K562 (cell line): ENCODE measurements around the gene PLEKHG5. TPM values are rescaled to one million over a fixed set of nuclear protein-coding genes. Genes with fewer than 3 reads are reported as not detected.
"Not testable (repeated sequence)": the region's sequence is repeated elsewhere in the genome, so short reads cannot be mapped to it uniquely, and the experiment has no call there.

Experiments
- ATAC-seq: fragments of 200-7000 bp; cut with Tn5 transposase; 3 replicates; pipeline ENCODE4 v1.9.1; 2020; ENCODE audit warnings: moderate library complexity
- BruUV-seq: library from RNA; stranded (reverse); fragments of 400-500 nt; replicated peaks from 2 replicates; lab custom pipeline; 2021; lab: Mats Ljungman, UMichigan
- CTCF ChIA-PET: fragments of 300-600 bp; formaldehyde crosslinking; extraction: SDS; loops from one replicate; lab custom pipeline; 2021; ENCODE audit warnings: low intra/inter-chr PET ratio; lab: Yijun Ruan, JAX
- POLR2A ChIA-PET: fragments of 300-600, 350-650 bp; sonication (Branson Sonifier 250); formaldehyde crosslinking; extraction: SDS; loops from one replicate; lab custom pipeline; 2021; ENCODE audit warnings: antibody characterized with exemption, inconsistent platforms; lab: Yijun Ruan, JAX
- DNase-seq, 4 experiments: peaks; one replicate each; pipeline versions ENCODE4 v3.0.0 to v3.0.0-alpha.2; 2011 to 2018; ENCODE audit warnings: low spot score in 3 of 4, mixed read lengths in 3 of 4; ENCODE audit errors: extremely low read depth in 1 of 4
- FAIRE-seq: peaks from 2 replicates; lab custom pipeline; 2011; peaks lifted over from hg19 to GRCh38; lab: Jason Lieb, UNC
- H2AFZ ChIP-seq: 2 replicates; pipeline ENCODE4 v1.6.0; 2011; ENCODE audit warnings: low read depth, low read length, control low read depth, inconsistent platforms
- H3K27ac ChIP-seq: fragments of 200-600 bp; 3 replicates; pipeline ENCODE4 v1.8.0; 2011; ENCODE audit warnings: low read depth, mild to moderate bottlenecking, control low read depth, inconsistent platforms, low read length, moderate library complexity, mixed read lengths; ENCODE audit errors: extremely low read depth
- H3K27me3 ChIP-seq, 2 experiments: fragments of 300-600 bp in 1 of 2; 2 replicates in 1 of 2; 3 replicates in 1 of 2; pipeline versions ENCODE4 v1.6.0 to v1.8.0; 2011; ENCODE audit warnings: inconsistent platforms in 2 of 2, low read length in 2 of 2, mild to moderate bottlenecking in 1 of 2, mixed read lengths in 1 of 2, moderate library complexity in 1 of 2; ENCODE audit not compliant: control insufficient read depth in 2 of 2, insufficient read depth in 2 of 2
- H3K36me3 ChIP-seq: fragments of 300-600 bp; 3 replicates; pipeline ENCODE4 v1.8.0; 2011; ENCODE audit warnings: mild to moderate bottlenecking, low read length, inconsistent platforms; ENCODE audit not compliant: control insufficient read depth, insufficient read depth
- H3K4me1 ChIP-seq, 2 experiments: fragments of 200-600 bp in 1 of 2; replicated peaks in 1 of 2; 2 replicates in 1 of 2; 3 replicates in 1 of 2; pipeline versions ENCODE4 v1.5.1 to v1.8.0; 2011; ENCODE audit warnings: inconsistent platforms in 2 of 2, low read length in 2 of 2, mild to moderate bottlenecking in 1 of 2, mixed read lengths in 1 of 2, moderate library complexity in 1 of 2; ENCODE audit not compliant: control insufficient read depth in 2 of 2, insufficient read depth in 2 of 2
- H3K4me2 ChIP-seq: 2 replicates; pipeline ENCODE4 v1.6.1; 2011; ENCODE audit warnings: low read length, control low read depth, inconsistent platforms, mixed read lengths; ENCODE audit not compliant: insufficient read depth
- H3K4me3 ChIP-seq: fragments of 200-600 bp; sonication (generic), shearing (Covaris generic); 2 replicates; pipeline ENCODE4 v1.5.1; 2016; ENCODE audit warnings: control low read depth, inconsistent platforms
- H3K79me2 ChIP-seq: fragments of 200-600 bp; 3 replicates; pipeline ENCODE4 v1.8.0; 2011; ENCODE audit warnings: low read length, inconsistent platforms; ENCODE audit not compliant: control insufficient read depth, insufficient read depth
- H3K9ac ChIP-seq, 2 experiments: 2 replicates each; pipeline versions ENCODE4 v1.6.0 to v1.6.1; 2011; ENCODE audit warnings: low read depth in 2 of 2, low read length in 2 of 2, control low read depth in 1 of 2, inconsistent platforms in 1 of 2, mild to moderate bottlenecking in 1 of 2, mixed read lengths in 1 of 2; ENCODE audit not compliant: insufficient read depth in 1 of 2
- H3K9me1 ChIP-seq: one replicate; pipeline ENCODE4 v1.6.0; 2011; ENCODE audit warnings: inconsistent platforms, mild to moderate bottlenecking, low read length, moderate library complexity; ENCODE audit not compliant: control insufficient read depth, insufficient read depth
- H3K9me3 ChIP-seq: replicated peaks from 2 replicates; pipeline ENCODE4 v1.5.1; 2011; ENCODE audit warnings: low read depth, low read length, inconsistent platforms; ENCODE audit not compliant: control insufficient read depth, insufficient read depth
- H4K20me1 ChIP-seq: replicated peaks from 2 replicates; pipeline ENCODE4 v1.6.1; 2011; ENCODE audit warnings: low read length, inconsistent platforms, mixed read lengths; ENCODE audit not compliant: control insufficient read depth, insufficient read depth
- NBN ChIP-seq: fragments of 450-650 bp; IDR thresholded peaks from 2 replicates; pipeline ENCODE4 v1.6.1; 2016; ENCODE audit warnings: low read depth, mild to moderate bottlenecking
- ZBTB33 ChIP-seq: sonication (generic); formaldehyde crosslinking; IDR thresholded peaks from 2 replicates; pipeline ENCODE4 v1.8.1; 2023; ENCODE audit warnings: mild to moderate bottlenecking, missing genetic modification reagents
- whole genome bisulfite sequencing: fragments of 100-300 bp; shearing (Covaris generic); methylation state at CpG from one replicate; pipeline ENCODE4 v1.1.6; 2016; ENCODE audit warnings: low coverage, mixed read lengths; ENCODE audit not compliant: insufficient coverage; ENCODE audit errors: missing lambda C conversion rate; 5-methylcytosine and 5-hydroxymethylcytosine counted together
- in situ Hi-C: fragments of 300-500 bp; cut with MboI; formaldehyde crosslinking; loops from 4 replicates; pipeline ENCODE4 v1.15.0; 2018; ENCODE audit warnings: inconsistent platforms, mixed read lengths
- intact Hi-C: fragments of 100-400 bp; cut with micrococcal nuclease; formaldehyde crosslinking; loops from 2 replicates; pipeline ENCODE4 v1.14.2; 2022
- polyA plus RNA-seq, 8 experiments: library from polyadenylated mRNA; depleted of rRNA in 4 of 8; stranded (reverse) in 5 of 8; unstranded in 3 of 8; fragments of >200 nt; fragmentation: Nextera tagmentation in 2 of 8; fragmentation: Illumina TruSeq in 1 of 8; extraction: Ambion mirVana in 2 of 8; extraction: Trizol in 1 of 8; gene quantifications; 2 replicates each; pipeline versions ENCODE4 v1.2.1 to v1.2.3, GENCODE V29; 2011 to 2014; ENCODE audit warnings: inconsistent platforms in 1 of 8, missing spikeins in 1 of 8
- total RNA-seq, 7 experiments: library from RNA; depleted of rRNA in 6 of 7; stranded (reverse); fragments of >200 nt in 6 of 7; fragmentation: Illumina TruSeq in 2 of 7; extraction: Trizol in 2 of 7; gene quantifications; 2 replicates each; pipeline versions ENCODE4 v1.2.1 to v1.2.3, GENCODE V29; 2011 to 2021; ENCODE audit warnings: low replicate concordance in 1 of 7

Gene PLEKHG5
- total and polyA plus RNA-seq, 9 of the 15 experiments (the other 6 are each of a cell fraction or from before 2014, with no cell fraction given): 0.04 to 0.29 (median 0.09) TPM; not detected in 3

GRCh38 chr1:6454856-6455751 is 36.4 kb downstream of the PLEKHG5 start:
- ChIA-PET CTCF (no interaction called here), POLR2A (interaction anchor here (0.6 kb wide), 1 partner anchor 13 kb away, joined by 3 read pairs; no protein-coding TSS in a partner anchor)
- in situ Hi-C loops: no loop called here
- no peak overlapping the region for H3K4me2 ChIP-seq
- 68% methylated on average over 69 of the region's 115 CpGs for WGBS
- TF ChIP-seq NBN (no peak), ZBTB33 (CRISPR knock-in tag) (peak; percentile 76; the same call in 1 of the 2 replicates)
- H3K4me1 ChIP-seq: peaks cover 0 to 42% of the 10 kb centered on the region in 2 experiments; a peak in 2 of 5 replicates
- ATAC-seq (no peak), DNase-seq (no peak), FAIRE-seq (no peak)
- H3K36me3 ChIP-seq: no peaks in the 10 kb centered on the region
- H2AFZ ChIP-seq: no peak overlapping the region
- intact Hi-C loops: no loop called here
- no peak overlapping the region for H3K27ac ChIP-seq
- H3K4me3 ChIP-seq: no peak overlapping the region
- peaks cover 36 to 79% of the 10 kb centered on the region in 2 experiments for H3K27me3 ChIP-seq
- H3K9me1 ChIP-seq: no peaks in the 10 kb centered on the region
- H3K79me2 ChIP-seq: no peaks in the 10 kb centered on the region
- H3K9me3 ChIP-seq: no peaks in the 10 kb centered on the region
- no TSS peak for BruUV-seq
- peaks cover 4% of the 10 kb centered on the region; the same call in 1 of the 2 replicates for H4K20me1 ChIP-seq
- no peak overlapping the region for H3K9ac ChIP-seq

GRCh38 chr1:6453895-6454855 is 37.3 kb downstream of the PLEKHG5 start:
- ATAC-seq: not testable (repeated sequence)

More at GRCh38 chr1:6453895-6454855, 37.3 kb downstream of the PLEKHG5 start:
- H3K4me3 ChIP-seq, H3K4me2 ChIP-seq, H3K9me3 ChIP-seq, in situ Hi-C loops, BruUV-seq, DNase-seq, H3K27ac ChIP-seq, FAIRE-seq, H3K9me1 ChIP-seq, H3K36me3 ChIP-seq, H3K79me2 ChIP-seq, H2AFZ ChIP-seq, intact Hi-C loops, H3K9ac ChIP-seq: not testable (repeated sequence)
- WGBS: 41% methylated on average over 80 of the region's 85 CpGs
- Histone ChIP-seq H3K4me1 (peaks cover 0 to 39% of the 10 kb centered on the region in 2 experiments; a peak in 2 of 5 replicates), H4K20me1 (peaks cover 12% of the 10 kb centered on the region; the same call in 1 of the 2 replicates), H3K27me3 (peaks cover 36 to 79% of the 10 kb centered on the region in 2 experiments)
- ChIA-PET POLR2A (interaction anchor here (0.5 to 1.1 kb wide), 3 partner anchors 14 to 189 kb away, joined by 3 to 4 read pairs (median 3); no protein-coding TSS in a partner anchor), CTCF (interaction anchor here (0.6 kb wide), 1 partner anchor 284 kb away, joined by 4 read pairs; no protein-coding TSS in a partner anchor)
